ENCODE results near the gene PPP2R3C.

DNA sequence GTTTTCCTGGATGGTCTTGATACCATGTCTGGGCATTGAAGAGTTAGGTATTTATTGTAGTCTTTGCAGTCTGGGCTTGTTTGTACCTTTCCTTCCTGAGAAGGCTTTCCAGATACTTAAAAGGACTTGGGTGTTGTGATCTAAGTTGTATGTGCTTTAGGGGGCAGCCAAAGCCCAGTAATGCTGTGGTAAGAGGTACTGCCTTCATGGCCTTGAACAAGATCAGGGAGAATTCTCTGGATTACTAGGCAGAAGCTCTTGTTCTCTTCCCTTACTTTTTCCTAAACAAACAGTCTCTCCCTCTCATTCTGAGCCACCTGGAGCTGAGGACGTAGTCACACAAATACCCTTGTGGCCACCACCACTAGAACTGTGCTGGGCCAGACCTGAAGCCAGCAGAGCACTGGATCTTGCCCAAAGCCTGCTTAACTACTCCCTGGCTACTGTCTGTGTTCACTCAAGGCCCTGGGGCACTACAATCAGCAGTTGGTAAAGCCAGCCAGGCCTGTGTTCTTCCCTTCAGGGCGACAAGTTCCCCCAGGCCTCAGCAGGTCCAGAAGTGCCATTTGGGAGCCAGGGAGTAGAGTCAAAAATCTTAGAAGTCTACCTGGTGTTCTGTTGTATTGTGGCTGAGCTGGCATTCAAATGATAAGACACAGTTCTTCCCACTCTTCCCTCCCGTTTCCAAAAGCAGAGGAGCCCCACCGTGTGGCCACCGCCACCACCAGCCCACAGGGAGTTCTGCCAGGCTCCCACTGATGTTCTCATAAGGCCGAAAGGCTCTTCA is 11.9 kb upstream of the PPP2R3C start:
- TF ChIP-seq, protein P1, sequence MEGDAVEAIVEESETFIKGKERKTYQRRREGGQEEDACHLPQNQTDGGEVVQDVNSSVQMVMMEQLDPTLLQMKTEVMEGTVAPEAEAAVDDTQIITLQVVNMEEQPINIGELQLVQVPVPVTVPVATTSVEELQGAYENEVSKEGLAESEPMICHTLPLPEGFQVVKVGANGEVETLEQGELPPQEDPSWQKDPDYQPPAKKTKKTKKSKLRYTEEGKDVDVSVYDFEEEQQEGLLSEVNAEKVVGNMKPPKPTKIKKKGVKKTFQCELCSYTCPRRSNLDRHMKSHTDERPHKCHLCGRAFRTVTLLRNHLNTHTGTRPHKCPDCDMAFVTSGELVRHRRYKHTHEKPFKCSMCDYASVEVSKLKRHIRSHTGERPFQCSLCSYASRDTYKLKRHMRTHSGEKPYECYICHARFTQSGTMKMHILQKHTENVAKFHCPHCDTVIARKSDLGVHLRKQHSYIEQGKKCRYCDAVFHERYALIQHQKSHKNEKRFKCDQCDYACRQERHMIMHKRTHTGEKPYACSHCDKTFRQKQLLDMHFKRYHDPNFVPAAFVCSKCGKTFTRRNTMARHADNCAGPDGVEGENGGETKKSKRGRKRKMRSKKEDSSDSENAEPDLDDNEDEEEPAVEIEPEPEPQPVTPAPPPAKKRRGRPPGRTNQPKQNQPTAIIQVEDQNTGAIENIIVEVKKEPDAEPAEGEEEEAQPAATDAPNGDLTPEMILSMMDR (IDR thresholded peaks at IDR 0.05; ENCODE audit: low read depth, low read length, poor library complexity, severe bottlenecking) = no peak
- no peak for TF ChIP-seq EZH2phosphoT487 (IDR thresholded peaks at IDR 0.05; ENCODE audit: borderline replicate concordance, low read length)

All from DOHH2 (cell line).